HG03135 (cell line): ENCODE results near the gene CEP72.
"Not testable (repeated sequence)": the region's sequence is repeated elsewhere in the genome, so short reads cannot be mapped to it uniquely, and the experiment has no call there.

ENCODE experiments used
- ATAC-seq: cut with Tn5 transposase; IDR thresholded peaks from one replicate; pipeline ENCODE4 v1.9.1; 2021; ENCODE audit warnings: mild to moderate bottlenecking, moderate library complexity; ENCODE audit not compliant: unreplicated experiment

Gene CEP72

GRCh38 chr5:580436-580835 is 31.7 kb upstream of the CEP72 start:
- ATAC-seq: no peak

- no peak for ATAC-seq
These were observed 30.9 kb upstream of the CEP72 start for GRCh38 chr5:581266-581665.

- ATAC-seq: no peak
These were observed 30.2 kb upstream of the CEP72 start for GRCh38 chr5:581941-582340.

- ATAC-seq: not testable (repeated sequence)
These were observed 29.7 kb upstream of the CEP72 start for GRCh38 chr5:582445-582844.

GRCh38 chr5:582936-583635 is 29.1 kb upstream of the CEP72 start:
- no peak for ATAC-seq

- no peak for ATAC-seq
These were observed 28.5 kb upstream of the CEP72 start for GRCh38 chr5:583645-584044.

- no peak for ATAC-seq
These were observed 27.9 kb upstream of the CEP72 start for GRCh38 chr5:584216-584615.

- ATAC-seq: no peak
These were observed 27.3 kb upstream of the CEP72 start for GRCh38 chr5:584846-585245.

- ATAC-seq: no peak
These were observed 26.6 kb upstream of the CEP72 start for GRCh38 chr5:585556-585955.

- no peak for ATAC-seq
These were observed 26.0 kb upstream of the CEP72 start for GRCh38 chr5:585962-586628.

GRCh38 chr5:586751-587285 is 25.3 kb upstream of the CEP72 start:
- no peak for ATAC-seq

GRCh38 chr5:587403-587802 is 24.7 kb upstream of the CEP72 start:
- no peak for ATAC-seq

GRCh38 chr5:588406-588995 is 23.6 kb upstream of the CEP72 start:
- no peak for ATAC-seq

- ATAC-seq: no peak
These were observed 23.0 kb upstream of the CEP72 start for GRCh38 chr5:589173-589572.

- ATAC-seq: no peak
These were observed 22.6 kb upstream of the CEP72 start for GRCh38 chr5:589588-589987.

GRCh38 chr5:590346-590745 is 21.8 kb upstream of the CEP72 start:
- no peak for ATAC-seq

- ATAC-seq: no peak
These were observed 20.4 kb upstream of the CEP72 start for GRCh38 chr5:591746-592145.

GRCh38 chr5:592158-592557 is 20.0 kb upstream of the CEP72 start:
- no peak for ATAC-seq

- ATAC-seq: no peak
These were observed 18.6 kb upstream of the CEP72 start for GRCh38 chr5:593511-593910.

GRCh38 chr5:594226-594860 is 17.8 kb upstream of the CEP72 start:
- ATAC-seq: no peak

- no peak for ATAC-seq
These were observed 16.8 kb upstream of the CEP72 start for GRCh38 chr5:595285-595875.
